Stimulated activated CD8-positive, alpha-beta memory T cell treated with anti-CD3 and anti-CD28 coated beads, Interleukin-4, amount 100 ng/mL, for 1 hour (primary cell): ENCODE results near the gene JAK2.
A peak's percentile ranks its signal among the peaks of the same experiment; 100 is the strongest.
"Not testable (repeated sequence)": the region's sequence is repeated elsewhere in the genome, so short reads cannot be mapped to it uniquely, and the experiment has no call there.

Source experiments
- DNase-seq, 2 donors: peaks; one replicate each; pipeline ENCODE4 v3.0.0-alpha.2; 2020; ENCODE audit warnings: low read depth in 2 of 2, low spot score in 1 of 2

The JAK2 gene

DNA sequence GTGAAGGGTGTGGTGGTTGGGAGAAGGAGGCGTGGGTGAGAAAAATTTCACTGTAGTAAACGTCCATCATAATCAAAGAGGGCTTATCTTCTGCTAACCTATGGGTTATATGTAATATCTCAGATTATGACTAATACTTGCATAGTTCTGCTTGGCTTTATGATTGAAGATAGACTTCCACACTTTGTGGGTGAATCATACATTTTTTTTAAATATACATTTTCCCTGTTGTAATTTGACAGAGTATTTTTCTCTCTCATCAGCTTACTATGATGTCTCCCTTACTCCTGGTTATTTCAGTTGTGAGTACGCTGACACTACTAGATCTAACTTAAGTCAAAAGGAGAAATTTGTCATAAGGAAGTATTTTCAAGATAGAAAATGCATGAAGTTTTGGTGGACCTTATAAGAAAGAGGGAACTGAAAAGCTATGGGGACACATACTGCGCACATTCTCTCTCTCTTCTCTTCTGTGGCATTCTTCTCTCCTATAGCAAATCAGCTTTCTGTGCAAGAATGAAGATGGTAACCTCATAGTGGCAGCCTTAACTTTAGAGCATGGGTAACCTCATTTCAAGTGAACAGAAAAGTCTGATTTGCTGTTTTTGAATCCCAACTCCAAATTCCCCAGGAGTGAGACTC, 4.9 kb upstream of the JAK2 start:
- no peak for DNase-seq

DNA sequence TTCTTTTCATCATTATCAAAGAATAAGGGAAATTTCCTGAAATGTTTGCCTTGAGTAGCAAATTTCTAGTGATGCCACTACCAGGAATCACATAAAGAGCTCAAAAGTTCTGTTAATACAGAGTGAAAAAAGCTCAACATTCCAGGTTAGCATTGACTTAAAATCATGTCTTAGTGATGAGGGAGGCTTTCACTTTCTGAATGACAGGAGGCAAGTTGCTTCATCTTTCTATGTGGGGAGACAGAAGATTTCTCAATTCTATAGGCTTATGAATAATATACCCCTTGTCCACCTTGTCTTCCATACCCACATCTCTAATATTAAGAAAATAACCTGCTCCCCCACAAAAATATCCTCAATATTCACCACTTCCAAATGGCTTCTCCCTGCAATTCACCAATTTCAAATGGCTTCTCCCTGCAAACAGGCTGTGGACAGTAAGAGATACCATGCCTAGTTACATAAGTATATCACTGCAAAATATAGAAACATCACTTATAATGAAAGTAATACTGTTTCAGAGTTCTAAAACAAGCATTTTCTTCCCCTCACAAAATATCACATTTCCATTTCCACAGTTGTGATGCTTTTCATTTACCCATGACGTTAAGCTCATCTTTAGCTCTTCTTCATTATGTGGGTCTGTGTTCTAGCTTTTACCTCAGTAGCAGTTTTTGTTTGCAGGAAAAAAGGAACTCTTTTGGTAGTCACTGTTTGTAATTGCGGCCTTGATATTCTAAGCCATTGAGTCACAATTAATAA, 2.2 kb upstream of the JAK2 start:
- no peak for DNase-seq

DNA sequence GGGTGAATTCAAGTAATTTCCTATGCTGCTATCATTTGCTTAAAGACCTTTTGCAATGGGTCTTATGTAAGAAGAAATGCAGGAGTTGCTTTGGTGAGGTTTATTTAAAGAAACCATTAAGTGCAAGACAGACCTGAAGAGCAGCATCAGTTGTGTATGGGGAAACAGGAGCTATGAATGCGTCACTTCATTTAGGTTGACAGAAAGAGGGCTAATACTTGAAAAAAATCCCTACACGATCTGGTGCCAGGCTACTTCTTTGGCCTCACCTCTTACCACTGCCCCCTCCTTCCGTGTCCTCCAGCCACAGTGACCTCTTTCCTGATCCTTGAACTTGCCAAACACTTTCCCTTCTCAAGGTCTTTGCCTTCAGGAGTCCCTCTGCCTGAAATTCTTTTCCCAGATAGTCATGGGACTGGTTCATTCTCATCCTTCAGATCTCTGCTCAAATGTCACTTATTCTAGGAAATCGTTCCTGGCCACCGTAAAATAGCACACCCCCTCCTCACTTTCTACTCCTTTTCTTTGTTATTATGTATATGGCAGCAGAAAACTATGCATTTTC, 1.4 kb upstream of the JAK2 start:
- DNase-seq: no peak

DNA sequence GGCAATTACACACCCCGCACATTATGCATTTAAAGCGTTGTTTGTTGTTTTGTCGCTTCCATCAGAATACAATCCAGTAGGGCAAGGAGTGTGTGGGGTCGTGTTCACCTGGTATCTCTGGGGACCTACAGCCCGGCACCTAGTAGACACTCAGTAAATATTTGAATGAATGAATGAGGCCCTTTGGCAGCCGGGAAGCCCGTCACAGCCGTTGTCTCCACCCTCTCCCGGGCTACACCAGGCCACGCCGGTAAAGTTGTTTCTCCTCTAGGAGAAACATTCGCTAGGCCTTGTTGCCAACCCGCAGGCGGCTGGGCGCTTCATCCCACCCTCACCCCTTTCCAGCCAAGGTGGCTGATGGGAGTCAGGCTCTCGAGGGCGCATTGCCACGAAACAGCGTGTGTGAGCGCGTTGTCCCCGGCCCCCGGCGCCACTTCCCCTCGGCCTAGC, 876 bp upstream of the JAK2 start:
- no peak for DNase-seq

DNA sequence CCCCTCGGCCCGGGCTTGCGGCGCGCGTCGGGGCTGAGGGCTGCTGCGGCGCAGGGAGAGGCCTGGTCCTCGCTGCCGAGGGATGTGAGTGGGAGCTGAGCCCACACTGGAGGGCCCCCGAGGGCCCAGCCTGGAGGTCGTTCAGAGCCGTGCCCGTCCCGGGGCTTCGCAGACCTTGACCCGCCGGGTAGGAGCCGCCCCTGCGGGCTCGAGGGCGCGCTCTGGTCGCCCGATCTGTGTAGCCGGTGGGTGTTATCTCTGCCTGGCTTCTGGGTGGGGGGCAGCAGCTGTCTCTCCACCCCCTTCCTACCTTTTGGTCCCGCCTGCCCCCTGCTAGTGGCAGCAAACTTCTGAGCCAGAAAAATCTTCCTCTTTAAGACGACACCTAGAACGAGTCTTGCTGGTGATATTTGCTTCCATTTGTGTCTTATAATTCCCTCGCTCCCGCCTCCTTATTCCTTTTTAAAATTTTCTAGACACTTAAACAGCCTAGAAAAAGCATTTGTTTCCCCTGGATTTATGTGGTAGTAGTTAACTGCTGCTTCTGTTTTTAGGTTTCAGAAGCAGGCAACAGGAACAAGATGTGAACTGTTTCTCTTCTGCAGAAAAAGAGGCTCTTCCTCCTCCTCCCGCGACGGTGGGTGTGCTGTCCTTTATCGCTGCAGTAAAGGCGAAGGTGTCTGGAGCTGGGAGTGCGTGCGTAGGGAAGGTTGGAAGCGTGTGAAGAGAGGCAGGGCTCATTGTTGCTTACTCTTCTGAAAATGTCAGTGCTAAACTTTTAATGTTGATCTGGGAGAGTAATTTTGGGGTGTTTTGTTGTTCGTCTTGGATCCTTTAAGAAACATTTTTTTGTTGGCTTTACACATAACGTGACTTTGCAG, 554 bp downstream of the JAK2 start:
- no peak for DNase-seq

DNA sequence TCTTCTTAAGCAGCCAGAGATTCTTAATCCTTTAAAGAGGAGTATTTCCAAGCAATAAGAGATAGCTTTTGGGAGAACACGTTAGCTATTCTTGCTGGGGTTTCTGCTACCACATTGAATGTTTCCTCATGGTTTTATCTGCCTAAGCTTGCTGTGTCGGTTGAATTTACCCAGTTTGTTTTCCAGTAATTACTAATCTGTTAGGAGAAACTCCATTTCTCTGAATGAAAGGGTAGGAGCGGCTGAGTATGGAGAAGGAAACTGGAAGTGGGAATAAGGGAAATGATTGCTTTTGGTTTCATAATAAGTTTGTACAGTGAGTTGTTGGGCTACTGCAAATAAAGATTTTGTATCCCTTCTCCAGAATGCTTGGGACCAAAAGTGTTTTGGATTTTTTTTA, 1.2 kb downstream of the JAK2 start:
- DNase-seq: no peak

DNA sequence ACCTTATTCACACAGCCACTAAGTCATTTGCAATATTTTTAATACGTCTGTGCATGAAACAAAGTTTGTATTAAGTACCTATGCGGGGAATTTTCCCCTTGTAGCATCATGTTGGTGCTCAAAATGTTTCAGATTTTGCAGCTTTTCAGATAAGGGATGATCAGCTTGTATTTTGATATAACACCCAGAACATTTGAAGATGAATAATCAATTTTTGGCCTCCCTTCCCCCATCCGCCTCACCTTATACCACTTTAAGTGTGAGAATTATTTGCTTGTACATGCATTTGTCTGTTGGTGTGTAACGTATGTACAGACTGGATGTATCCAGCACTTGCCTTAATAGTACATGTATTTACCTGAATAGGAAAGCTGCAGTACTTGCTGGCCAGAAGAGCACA, 1.7 kb downstream of the JAK2 start:
- DNase-seq: no peak

DNA sequence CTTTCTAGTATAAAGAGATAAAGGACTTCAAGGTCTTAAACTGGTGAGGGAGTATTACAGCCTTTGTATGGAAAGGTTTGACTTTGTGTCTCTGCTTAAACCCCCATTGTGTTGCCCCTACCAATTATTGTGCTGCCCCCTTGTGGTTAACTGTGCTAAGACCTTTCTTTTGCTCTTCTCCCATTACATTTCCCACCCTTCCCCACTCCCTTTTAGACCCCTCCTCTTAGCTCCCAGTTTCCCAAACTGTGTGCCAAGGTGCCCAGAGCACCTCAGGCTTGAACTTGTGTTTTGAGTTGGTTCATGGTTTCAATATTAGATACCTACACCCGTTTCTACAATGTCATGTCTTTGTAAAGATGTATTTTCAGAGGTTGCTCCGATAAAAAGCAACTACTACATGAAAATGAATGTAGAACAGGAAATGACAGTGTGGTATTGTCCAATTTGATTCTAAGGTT, 2.9 kb downstream of the JAK2 start:
- DNase-seq: peak; percentile 11 to 13

DNA sequence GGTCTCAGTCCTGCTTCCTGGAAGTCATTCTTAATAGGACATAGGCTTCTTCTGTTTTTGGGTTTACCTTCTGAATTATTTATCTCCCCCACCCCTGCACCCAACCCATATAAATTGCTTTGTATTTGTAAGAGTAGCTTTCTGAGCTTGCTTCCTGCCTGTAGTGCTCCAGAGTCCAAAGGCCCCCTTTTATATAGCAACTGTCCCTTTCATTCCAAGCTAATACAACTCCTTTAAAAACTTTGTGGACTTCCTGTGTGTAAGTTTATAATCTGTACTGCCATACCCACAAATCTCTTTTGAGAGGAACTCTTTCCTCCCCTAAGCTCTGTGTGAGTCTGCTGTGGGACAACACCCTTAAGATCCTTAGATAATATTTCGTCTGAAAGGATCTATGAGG, 7.8 kb downstream of the JAK2 start:
- no peak for DNase-seq

DNA sequence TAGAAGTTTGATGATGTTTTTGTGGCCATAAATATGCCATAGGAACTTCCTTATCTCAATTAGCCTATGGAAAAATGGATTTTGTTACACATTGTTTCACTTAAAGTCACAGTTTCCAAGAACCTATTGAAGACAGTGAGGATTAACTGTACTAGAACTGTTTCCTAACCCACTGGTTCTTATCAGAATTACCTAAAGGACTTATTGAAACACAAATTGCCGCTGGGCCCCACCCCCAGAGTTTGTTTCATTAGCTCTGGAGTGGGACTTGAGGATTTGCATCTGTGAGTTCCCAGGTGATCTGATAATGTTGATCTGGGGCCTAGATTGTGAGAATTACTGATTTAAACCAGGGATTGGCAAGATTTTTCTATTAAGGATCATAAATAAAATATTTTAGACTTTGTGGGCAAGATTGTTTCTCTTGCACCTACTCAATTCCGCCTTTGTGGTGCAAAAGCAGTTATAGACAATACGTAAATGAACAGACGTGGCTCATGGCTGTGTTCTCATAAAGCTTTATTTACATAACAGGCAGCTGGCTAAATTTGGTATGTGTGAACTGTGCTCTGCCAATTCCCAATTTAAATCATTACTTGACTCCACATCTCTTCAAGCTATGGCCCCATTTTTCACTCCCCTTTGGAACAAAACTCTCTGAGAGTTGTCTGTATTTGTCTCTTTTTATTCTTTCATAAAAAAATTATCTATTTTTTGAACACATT, 9.3 kb downstream of the JAK2 start:
- no peak for DNase-seq

DNA sequence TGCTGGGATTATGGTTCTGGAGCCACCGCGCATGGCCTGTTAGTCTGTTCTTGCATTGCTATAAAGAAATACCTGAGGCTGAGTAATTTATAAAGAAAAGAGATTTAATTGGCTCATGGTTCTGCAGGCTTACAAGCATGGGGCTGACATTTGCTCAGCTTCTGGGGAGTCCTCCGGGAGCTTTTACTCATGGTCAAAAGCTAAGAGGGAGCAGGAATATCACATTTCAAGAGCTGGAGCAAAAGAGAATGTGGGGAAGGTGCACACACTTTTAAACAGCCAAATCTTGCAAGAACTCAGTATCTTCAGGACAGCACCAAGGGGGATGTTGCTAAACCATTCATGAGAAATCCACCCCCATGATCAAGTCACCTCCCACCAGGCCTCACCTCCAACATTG, 12.1 kb downstream of the JAK2 start:
- DNase-seq: no peak

DNA sequence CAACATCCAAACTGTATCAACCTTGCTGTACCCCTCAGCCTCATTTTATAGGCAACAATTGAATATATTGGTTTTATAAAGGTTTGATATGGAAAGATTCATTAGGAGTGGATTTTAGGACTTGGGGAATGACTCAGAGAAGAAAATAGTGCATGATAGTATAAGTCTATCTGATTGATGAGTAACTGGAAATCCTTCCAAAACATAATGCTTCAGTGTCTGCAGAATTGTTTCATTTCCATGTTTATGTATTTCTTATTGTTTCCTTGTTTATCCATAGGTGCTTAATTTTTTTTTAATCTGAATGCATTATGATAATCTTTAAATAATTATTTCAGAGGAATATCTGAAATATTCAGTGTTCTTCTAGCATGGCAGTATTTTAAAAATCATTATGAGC, 12.6 kb downstream of the JAK2 start:
- no peak for DNase-seq

DNA sequence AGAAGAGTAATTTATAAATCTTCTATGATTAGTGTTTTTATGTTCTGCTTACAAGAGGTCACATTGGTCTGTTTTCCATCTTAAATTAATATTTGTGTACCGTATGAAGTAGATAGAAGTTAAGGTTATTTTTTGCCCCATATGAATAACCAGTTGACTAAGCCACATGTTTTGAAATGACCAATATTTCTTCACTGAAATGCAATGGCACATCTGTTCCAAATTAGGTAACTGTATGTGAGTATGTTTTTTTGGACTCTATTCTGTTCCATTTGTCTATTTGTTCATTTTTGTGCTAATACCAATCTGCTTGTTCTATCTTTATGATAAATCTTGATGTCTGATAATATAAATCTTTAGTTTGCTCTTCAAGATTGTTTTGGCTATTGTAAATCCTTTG, 17.7 kb downstream of the JAK2 start:
- DNase-seq: no peak

DNA sequence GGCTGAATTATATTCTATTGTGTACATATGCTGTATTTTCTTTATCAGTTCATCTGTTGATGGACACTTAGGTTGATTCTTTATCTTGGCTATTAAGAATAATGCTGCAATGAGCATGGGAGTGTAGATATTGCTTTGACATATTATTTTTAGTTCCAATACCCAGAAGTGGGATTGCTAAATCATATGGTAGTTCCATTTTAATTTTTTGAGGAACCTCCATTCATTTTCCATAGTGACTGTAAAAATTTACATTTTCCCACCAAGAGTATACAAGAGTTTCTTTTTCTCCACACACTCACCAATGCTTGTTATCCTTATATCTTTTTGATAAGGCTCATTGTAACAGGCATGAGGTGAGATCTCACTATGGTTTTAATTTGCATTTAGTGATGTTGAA, 19.4 kb downstream of the JAK2 start:
- DNase-seq: no peak

DNA sequence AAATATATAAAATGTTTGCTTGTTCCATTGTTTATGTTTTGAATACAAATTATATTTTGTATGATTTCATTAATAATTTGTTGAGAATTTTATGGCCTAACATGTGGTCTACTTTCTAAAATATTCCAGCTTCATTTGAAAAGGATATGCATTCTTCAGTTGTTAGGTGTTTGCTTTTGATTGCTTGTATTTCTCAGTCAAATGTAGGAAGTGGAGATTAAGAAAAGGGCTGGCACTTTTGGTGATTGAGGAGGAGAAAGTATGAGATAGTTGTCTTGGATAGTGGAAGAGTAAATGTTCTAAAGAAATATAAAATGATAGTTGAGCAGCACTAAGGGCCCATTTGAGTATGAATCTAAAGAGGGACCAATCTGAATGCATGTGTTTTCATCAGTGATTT, 23.1 kb downstream of the JAK2 start:
- DNase-seq: no peak

DNA sequence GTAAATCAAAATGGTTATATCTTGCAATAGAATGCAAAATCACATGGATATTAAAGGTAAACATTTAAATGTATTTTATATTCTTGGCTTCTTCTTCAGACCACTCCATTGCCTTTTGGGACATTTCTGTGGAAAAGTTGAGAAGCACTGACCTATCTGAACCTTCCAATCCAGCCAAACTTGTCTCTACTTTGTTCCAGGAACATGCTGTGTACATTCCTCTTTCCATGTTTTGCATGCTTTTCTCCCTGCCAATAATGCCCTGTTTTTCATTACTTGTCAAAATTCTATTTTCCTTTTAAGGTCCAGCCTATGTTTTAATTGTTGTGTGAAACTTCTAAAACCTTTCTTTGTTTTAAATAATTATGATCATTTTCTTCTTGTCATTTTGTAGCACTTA, 28.3 kb downstream of the JAK2 start:
- no peak for DNase-seq

DNA sequence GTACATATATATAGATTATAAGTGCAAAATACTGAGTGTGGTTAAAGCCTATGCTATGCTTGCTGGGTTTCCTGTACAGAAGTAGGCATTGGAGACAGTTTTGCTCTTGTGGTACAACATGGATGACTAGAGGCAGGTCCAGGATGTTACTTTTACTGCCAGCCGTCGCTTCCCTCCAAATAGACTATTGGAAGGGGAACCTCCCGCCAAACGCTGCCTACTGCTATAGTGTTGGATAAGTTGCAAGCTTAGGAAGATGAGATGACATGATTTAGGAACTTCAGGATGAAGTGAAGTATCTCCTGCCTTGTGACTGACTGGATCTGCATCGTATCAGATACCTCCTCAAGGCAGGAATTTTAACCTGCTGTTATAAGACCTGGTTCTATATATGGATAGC, 30.9 kb downstream of the JAK2 start:
- no peak for DNase-seq

DNA sequence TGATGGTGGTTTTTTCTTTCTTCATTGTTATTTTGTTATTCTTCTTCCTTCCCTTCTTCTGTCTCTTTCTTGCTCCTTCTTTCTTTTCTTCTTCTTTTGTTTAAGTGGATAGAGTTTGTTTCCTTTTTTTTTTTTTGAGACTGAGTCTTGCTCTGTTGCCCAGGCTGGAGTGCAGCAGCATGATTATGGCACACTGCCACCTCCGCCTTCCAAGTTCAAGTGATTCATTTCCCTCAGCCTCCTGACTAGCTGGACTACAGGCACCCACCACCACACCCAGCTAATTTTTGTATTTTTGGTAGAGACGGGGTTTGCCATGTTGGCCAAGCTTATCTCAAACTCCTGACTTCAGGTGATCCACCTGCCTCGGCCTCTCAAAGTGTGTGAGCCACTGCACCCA, 40.3 kb downstream of the JAK2 start:
- DNase-seq: no peak

DNA sequence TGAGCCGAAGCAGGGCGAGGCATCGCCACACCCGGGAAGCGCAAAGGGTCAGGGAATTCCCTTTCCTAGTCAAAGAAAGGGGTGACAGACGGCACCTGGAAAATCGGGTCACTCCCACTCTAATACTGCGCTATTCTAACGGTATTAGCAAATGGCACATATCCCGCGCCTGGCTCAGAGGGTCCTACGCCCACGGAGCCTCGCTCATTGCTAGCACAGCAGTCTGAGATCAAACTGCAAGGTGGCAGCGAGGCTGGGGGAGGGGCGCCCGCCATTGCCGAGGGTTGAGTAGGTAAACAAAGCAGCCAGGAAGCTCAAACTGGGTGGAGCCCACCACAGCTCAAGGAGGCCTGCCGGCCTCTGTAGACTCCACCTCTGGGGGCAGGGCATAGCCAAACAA, 46.9 kb downstream of the JAK2 start:
- not testable (repeated sequence) for DNase-seq

DNA sequence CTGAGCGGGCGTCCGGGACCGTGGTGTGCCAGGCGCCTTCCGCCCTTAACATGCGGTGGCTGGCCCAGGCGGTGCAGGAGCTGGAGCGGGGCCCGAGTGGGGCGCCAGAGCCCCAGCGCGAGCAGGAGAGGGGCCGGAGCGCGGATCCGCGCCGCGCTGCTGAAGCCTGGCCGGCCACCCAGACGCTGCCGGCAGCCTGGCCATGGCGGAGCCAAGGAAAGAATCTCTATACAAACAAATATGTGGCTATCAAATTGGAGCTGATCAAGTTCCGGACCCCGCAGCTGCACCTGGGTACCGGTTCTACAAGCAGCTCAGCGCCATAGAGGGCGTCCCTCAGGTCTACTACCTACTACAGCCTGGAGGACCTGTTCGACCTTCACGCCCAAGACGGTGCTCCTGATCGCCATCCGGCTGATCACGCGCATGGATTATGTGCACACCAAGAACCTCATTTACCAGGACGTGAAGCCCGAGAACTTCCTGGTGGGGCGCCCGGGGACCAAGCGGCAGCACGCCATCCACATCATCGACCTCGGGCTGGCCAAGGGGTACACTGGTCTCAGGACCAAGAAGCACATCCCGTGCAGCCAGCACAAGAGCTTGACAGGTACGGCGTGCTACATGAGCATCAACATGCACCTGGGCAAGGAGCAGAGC, 55.8 kb downstream of the JAK2 start:
- DNase-seq: no peak
